H1 (cell line): ENCODE results near the gene COX19. TPM values are rescaled to one million over a fixed set of nuclear protein-coding genes. Genes with fewer than 3 reads are reported as not detected.

Experiments used
- CTCF ChIA-PET: fragments of 300-600 bp; sonication (Branson Sonifier 250); formaldehyde crosslinking; loops from one replicate; lab custom pipeline; 2021; ENCODE audit not compliant: partially characterized antibody; lab: Charles Lee
- POLR2A ChIA-PET: fragments of 300-600 bp; sonication (Branson Sonifier 250); formaldehyde crosslinking; loops from one replicate; lab custom pipeline; 2021; ENCODE audit warnings: inconsistent platforms; ENCODE audit not compliant: partially characterized antibody; lab: Charles Lee
- DNase-seq, 2 experiments: peaks; one replicate each; pipeline versions ENCODE4 v3.0.0 to v3.0.0-alpha.2; 2010 to 2022; ENCODE audit warnings: low spot score in 2 of 2, low read depth in 1 of 2, mixed read lengths in 1 of 2
- FAIRE-seq: peaks from 2 replicates; lab custom pipeline; 2011; peaks lifted over from hg19 to GRCh38; lab: Jason Lieb, UNC
- H2AFZ ChIP-seq: 2 replicates; pipeline ENCODE4 v1.8.1; 2012; ENCODE audit warnings: low read length, inconsistent platforms
- H2AK5ac ChIP-seq: 2 replicates; pipeline ENCODE4 v1.6.1; 2013; ENCODE audit warnings: low read depth, low read length
- H2BK120ac ChIP-seq: replicated peaks from 2 replicates; pipeline ENCODE3; 2013; ENCODE audit warnings: low read depth, low read length, inconsistent platforms
- H2BK12ac ChIP-seq: 2 replicates; pipeline ENCODE4 v1.6.1; 2013; ENCODE audit warnings: low read depth, low read length
- H2BK15ac ChIP-seq: 2 replicates; pipeline ENCODE4 v1.6.1; 2013; ENCODE audit warnings: low read length
- H2BK20ac ChIP-seq: 2 replicates; pipeline ENCODE4 v1.6.1; 2013; ENCODE audit warnings: low read length
- H2BK5ac ChIP-seq: 2 replicates; pipeline ENCODE4 v1.6.1; 2013; ENCODE audit warnings: low read depth, low read length
- H3K14ac ChIP-seq: 2 replicates; pipeline ENCODE4 v1.6.1; 2013; ENCODE audit warnings: inconsistent platforms; ENCODE audit not compliant: insufficient read length
- H3K18ac ChIP-seq: 2 replicates; pipeline ENCODE4 v1.6.1; 2013; ENCODE audit warnings: low read length; ENCODE audit errors: extremely low read depth
- H3K23ac ChIP-seq: 2 replicates; pipeline ENCODE4 v1.6.1; 2013; ENCODE audit warnings: inconsistent platforms; ENCODE audit not compliant: insufficient read length
- H3K23me2 ChIP-seq: 2 replicates; pipeline ENCODE4 v1.6.1; 2013; ENCODE audit warnings: low read depth, low read length
- H3K27ac ChIP-seq: 2 replicates; pipeline ENCODE4 v1.6.1; 2011; ENCODE audit warnings: low read depth, low read length, inconsistent platforms
- H3K27me3 ChIP-seq, 4 experiments: replicated peaks in 1 of 4; 1 replicate in 1 of 4; 2 replicates in 3 of 4; pipeline versions ENCODE4 v1.6.1 to v1.8.1; 2011 to 2013; ENCODE audit warnings: low read length in 3 of 4, mild to moderate bottlenecking in 3 of 4, inconsistent platforms in 2 of 4, mixed read lengths in 2 of 4, moderate library complexity in 1 of 4; ENCODE audit not compliant: control insufficient read depth in 3 of 4, insufficient read depth in 3 of 4; ENCODE audit errors: extremely low read depth in 1 of 4
- H3K36me3 ChIP-seq, 4 experiments: 2 replicates each; pipeline versions ENCODE4 v1.6.1 to v1.8.1; 2011 to 2013; ENCODE audit warnings: mild to moderate bottlenecking in 4 of 4, low read length in 3 of 4, moderate library complexity in 2 of 4, control low read depth in 1 of 4, inconsistent platforms in 1 of 4; ENCODE audit not compliant: insufficient read depth in 4 of 4, control insufficient read depth in 2 of 4
- H3K4ac ChIP-seq: replicated peaks from 2 replicates; pipeline ENCODE3; 2013; ENCODE audit warnings: low read length, low read depth, mixed read lengths, inconsistent platforms; ENCODE audit not compliant: insufficient read length
- H3K4me1 ChIP-seq, 4 experiments: replicated peaks in 1 of 4; 1 replicate in 1 of 4; 2 replicates in 3 of 4; pipeline versions ENCODE4 v1.6.1 to v1.8.1; 2011 to 2013; ENCODE audit warnings: low read length in 3 of 4, inconsistent platforms in 2 of 4, mixed read lengths in 1 of 4; ENCODE audit not compliant: insufficient read depth in 4 of 4, control insufficient read depth in 3 of 4
- H3K4me2 ChIP-seq, 2 experiments: 2 replicates each; pipeline versions ENCODE4 v1.6.1 to v1.8.1; 2011 to 2013; ENCODE audit warnings: low read depth in 2 of 2, low read length in 2 of 2, control low read depth in 1 of 2, inconsistent platforms in 1 of 2, mild to moderate bottlenecking in 1 of 2; ENCODE audit not compliant: insufficient read depth in 1 of 2
- H3K4me3 ChIP-seq, 4 experiments: fragments of 200-600, 300-600 bp in 1 of 4; sonication (generic), shearing (Covaris generic), sonication (Bioruptor Twin) in 1 of 4; 2 replicates each; pipeline versions ENCODE4 v1.5.1 to v1.8.1; 2011 to 2016; ENCODE audit warnings: low read length in 4 of 4, low read depth in 3 of 4, control low read depth in 2 of 4, inconsistent platforms in 2 of 4, mild to moderate bottlenecking in 2 of 4, mixed read lengths in 1 of 4, moderate library complexity in 1 of 4; ENCODE audit not compliant: insufficient read depth in 2 of 4; ENCODE audit errors: extremely low read depth in 1 of 4
- H3K56ac ChIP-seq: replicated peaks from 2 replicates; pipeline ENCODE3; 2013; ENCODE audit warnings: low read depth, mild to moderate bottlenecking, mixed read lengths, low read length, inconsistent platforms; ENCODE audit not compliant: insufficient read length
- H3K79me1 ChIP-seq: 2 replicates; pipeline ENCODE4 v1.6.1; 2013; ENCODE audit warnings: low read depth, low read length, control low read depth
- H3K79me2 ChIP-seq, 2 experiments: 2 replicates each; pipeline versions ENCODE4 v1.6.1 to v1.8.1; 2012 to 2013; ENCODE audit warnings: low read length in 2 of 2, mild to moderate bottlenecking in 2 of 2, inconsistent platforms in 1 of 2; ENCODE audit not compliant: insufficient read depth in 2 of 2, control insufficient read depth in 1 of 2
- H3K9ac ChIP-seq, 4 experiments: replicated peaks in 1 of 4; 1 replicate in 1 of 4; 2 replicates in 3 of 4; pipeline versions ENCODE4 v1.6.1 to v1.8.1; 2011 to 2013; ENCODE audit warnings: low read depth in 3 of 4, low read length in 3 of 4, control low read depth in 2 of 4, mild to moderate bottlenecking in 2 of 4, moderate library complexity in 2 of 4, inconsistent platforms in 1 of 4; ENCODE audit errors: extremely low read depth in 1 of 4
- H3K9me3 ChIP-seq, 2 experiments: 2 replicates each; pipeline versions ENCODE4 v1.6.1 to v1.8.1; 2012 to 2013; ENCODE audit warnings: mild to moderate bottlenecking in 2 of 2, moderate library complexity in 2 of 2, control low read depth in 1 of 2, inconsistent platforms in 1 of 2, low read depth in 1 of 2, low read length in 1 of 2, mixed read lengths in 1 of 2; ENCODE audit not compliant: insufficient read depth in 2 of 2
- H4K20me1 ChIP-seq, 2 experiments: replicated peaks in 1 of 2; 2 replicates each; pipeline versions ENCODE3 to v1.8.1; 2011 to 2013; ENCODE audit warnings: inconsistent platforms in 2 of 2, low read length in 2 of 2, mild to moderate bottlenecking in 1 of 2; ENCODE audit not compliant: insufficient read depth in 2 of 2, control insufficient read depth in 1 of 2
- H4K5ac ChIP-seq: 2 replicates; pipeline ENCODE4 v1.6.1; 2013; ENCODE audit warnings: low read length, low read depth, mixed read lengths, inconsistent platforms; ENCODE audit not compliant: insufficient read length
- H4K8ac ChIP-seq: 2 replicates; pipeline ENCODE4 v1.8.0; 2013; ENCODE audit warnings: mild to moderate bottlenecking, moderate library complexity, low read length, inconsistent platforms; ENCODE audit not compliant: insufficient read depth; ENCODE audit errors: extremely low read depth
- H4K91ac ChIP-seq: replicated peaks from 2 replicates; pipeline ENCODE3; 2013; ENCODE audit warnings: low read length, mixed read lengths, inconsistent platforms; ENCODE audit not compliant: insufficient read length
- ASH2L ChIP-seq: fragments of 200-600, 300-600 bp; sonication (generic); IDR thresholded peaks from one replicate; pipeline ENCODE4 v1.7.1; 2017; ENCODE audit warnings: low read length
- BACH1 ChIP-seq: IDR thresholded peaks from 2 replicates; pipeline ENCODE4 v1.6.1; 2012; ENCODE audit warnings: low read length, improper control_type of control experiment
- BCL11A ChIP-seq, 2 experiments: IDR thresholded peaks; one replicate each; pipeline ENCODE4 v1.6.1; 2011; ENCODE audit warnings: low read depth in 2 of 2, low read length in 2 of 2, mild to moderate bottlenecking in 2 of 2
- CBX5 ChIP-seq: fragments of 300-800, 300-1000 bp; sonication (generic); IDR thresholded peaks from 2 replicates; pipeline ENCODE4 v1.7.1; 2016; ENCODE audit warnings: antibody characterized with exemption, low read length, low read depth
- GTF2F1 ChIP-seq: IDR thresholded peaks from 2 replicates; pipeline ENCODE4 v1.6.1; 2012; ENCODE audit warnings: low read depth, low read length, improper control_type of control experiment, borderline replicate concordance
- JUN ChIP-seq: IDR thresholded peaks from 2 replicates; pipeline ENCODE4 v1.6.1; 2011; ENCODE audit warnings: low read depth, mild to moderate bottlenecking, improper control_type of control experiment, low read length
- TAF1 ChIP-seq: IDR thresholded peaks from 2 replicates; pipeline ENCODE4 v1.6.1; 2011; ENCODE audit warnings: mild to moderate bottlenecking, low read depth, low read length
- TCF12 ChIP-seq: IDR thresholded peaks from 2 replicates; pipeline ENCODE4 v1.6.1; 2011; ENCODE audit warnings: low read depth, mild to moderate bottlenecking, low read length
- USF2 ChIP-seq: IDR thresholded peaks from 2 replicates; pipeline ENCODE4 v1.6.1; 2011; ENCODE audit warnings: low read length, improper control_type of control experiment
- WGBS, 2 experiments: shearing (Covaris generic) in 1 of 2; methylation state at CpG; one replicate each; pipeline versions ENCODE4 v1.1.6 to v1.1.7; 2013 to 2015; ENCODE audit warnings: low lambda C conversion rate in 2 of 2, mixed read lengths in 2 of 2, inconsistent platforms in 1 of 2, low coverage in 1 of 2, missing lambda C conversion rate in 1 of 2; ENCODE audit not compliant: insufficient replicate concordance in 2 of 2, insufficient coverage in 1 of 2, insufficient read length in 1 of 2; ENCODE audit errors: extremely low coverage in 1 of 2, missing lambda C conversion rate in 1 of 2; 5-methylcytosine and 5-hydroxymethylcytosine counted together
- polyA plus RNA-seq, 7 experiments: library from polyadenylated mRNA; depleted of rRNA in 3 of 7; stranded (reverse) in 5 of 7; unstranded in 2 of 7; fragments of >200 nt in 5 of 7; fragments of 200-250 nt in 2 of 7; gene quantifications; 1 replicate in 5 of 7; 2 replicates in 1 of 7; 4 replicates in 1 of 7; pipeline versions ENCODE4 v1.2.1 to v1.2.3, GENCODE V29; 2011 to 2013; ENCODE audit warnings: missing spikeins in 2 of 7, mixed read lengths in 2 of 7
- total RNA-seq: library from RNA; stranded (reverse); fragmentation: NEBNext Ultra II Directional; extraction: Animal tissue kit (Norgen Biotek cat#: 25700); gene quantifications from 2 replicates; pipeline ENCODE4 v1.2.1, GENCODE V29; 2021

COX19 gene
- total and polyA plus RNA-seq, 2 of the 8 experiments (the other 6 are each of a cell fraction or from before 2014, with no cell fraction given) = 3.9 to 7.9 TPM

DNA sequence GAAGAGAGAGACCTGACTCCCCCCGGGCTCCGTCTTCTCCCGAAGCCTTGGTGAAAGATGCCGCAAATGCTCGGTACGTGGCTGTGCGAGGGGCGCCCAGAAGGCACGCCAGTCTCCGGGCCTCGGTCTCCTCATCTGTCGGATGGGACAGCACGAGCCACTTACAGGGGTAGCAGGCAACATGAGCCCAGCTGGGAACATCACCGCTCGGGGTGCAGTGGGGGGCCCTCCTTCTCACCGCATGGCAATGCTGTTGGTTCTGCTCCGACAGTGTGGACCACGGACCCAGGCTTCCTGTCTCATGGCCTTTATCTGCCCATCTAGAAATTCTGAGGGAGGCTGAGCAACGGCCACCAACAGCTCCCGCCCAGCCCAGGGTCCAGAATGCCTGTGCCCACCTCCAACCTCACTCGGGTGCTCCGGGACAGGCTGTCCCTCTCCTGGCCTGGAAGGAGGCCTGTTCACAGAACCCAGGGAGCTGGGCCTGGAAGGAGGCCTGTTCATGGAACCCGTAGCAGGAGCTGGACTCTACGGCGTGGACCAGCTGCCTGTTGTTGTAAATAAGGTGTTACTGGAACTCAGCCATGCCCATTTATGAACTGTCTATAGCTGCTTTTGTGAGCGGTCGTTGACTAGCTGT is 36.7 kb downstream of the COX19 start:
- no peaks in the 10 kb centered on the region for H3K79me2 ChIP-seq
- DNase-seq (no peak), FAIRE-seq (no peak)
- no peak overlapping the region for H3K4me2 ChIP-seq
- no peaks in the 10 kb centered on the region for H4K20me1 ChIP-seq
- H3K27me3 ChIP-seq = peaks cover 0 to 4% (median 0%) of the 10 kb centered on the region in 4 experiments; a peak in 2 of 7 replicates
- 96% methylated on average over 27 of the region's 27 CpGs; no CpG with 5 or more reads in 1 of the 2 experiments for WGBS, 2 experiments
- H4K5ac ChIP-seq = no peak overlapping the region
- ChIA-PET POLR2A (interaction anchor here (1.1 kb wide), 1 partner anchor 127 kb away, joined by 3 read pairs; no protein-coding TSS in a partner anchor), CTCF (interaction anchor here (0.7 to 1.9 kb wide), 3 partner anchors 43 to 127 kb away, joined by 3 to 9 read pairs (median 5); no protein-coding TSS in a partner anchor)
- no peak overlapping the region for H3K4me3 ChIP-seq
- H3K18ac ChIP-seq = no peak overlapping the region
- no peak overlapping the region for H3K14ac ChIP-seq
- no peak overlapping the region for H2BK120ac ChIP-seq
- H3K9ac ChIP-seq = no peak overlapping the region
- H3K23ac ChIP-seq = no peak overlapping the region
- no peak overlapping the region for H3K4ac ChIP-seq
- no peak for TF ChIP-seq USF2
- no peak for TF ChIP-seq TCF12
- TF ChIP-seq TAF1 = no peak
- TF ChIP-seq BCL11A (IDR thresholded peaks at IDR 0.05; ENCODE audit: low read depth in 2 of 2, low read length in 2 of 2) = no peak
- TF ChIP-seq GTF2F1 = no peak
- TF ChIP-seq CBX5 = no peak
- no peak for TF ChIP-seq ASH2L
- TF ChIP-seq BACH1 = no peak
- no peak for TF ChIP-seq JUN
- no peak overlapping the region for H2AK5ac ChIP-seq
- no peaks in the 10 kb centered on the region for H3K9me3 ChIP-seq
- no peak overlapping the region for H2AFZ ChIP-seq
- H2BK12ac ChIP-seq = no peak overlapping the region
- H3K79me1 ChIP-seq = no peaks in the 10 kb centered on the region
- H4K8ac ChIP-seq = no peak overlapping the region
- H3K27ac ChIP-seq = no peak overlapping the region
- no peak overlapping the region for H4K91ac ChIP-seq
- H3K4me1 ChIP-seq = no peaks in the 10 kb centered on the region; a peak in 3 of 7 replicates
- no peak overlapping the region for H2BK5ac ChIP-seq
- no peaks in the 10 kb centered on the region for H3K23me2 ChIP-seq
- no peak overlapping the region for H2BK20ac ChIP-seq
- no peaks in the 10 kb centered on the region for H3K36me3 ChIP-seq
- no peak overlapping the region for H2BK15ac ChIP-seq
- no peak overlapping the region for H3K56ac ChIP-seq
